ENCODE measurements around the gene NEAT1. TPM values are rescaled to one million over a fixed set of nuclear protein-coding genes. Genes with fewer than 3 reads are reported as not detected.
A peak's percentile ranks its signal among the peaks of the same experiment; 100 is the strongest.

Gene NEAT1
- total RNA-seq, 1 experiment from 2014 or later = 564 TPM

- RAD21 ChIA-PET (ENCODE audit: low non-redundant PET in 1 of 2, low total read pairs in 2 of 2, uncharacterized antibody in 2 of 2, unreplicated experiment in 2 of 2) = no interaction called here
- H3K9ac ChIP-seq (ENCODE audit: low read length) = peak overlapping the region; percentile 9; the same call in 1 of the 2 replicates
- BruUV-seq (replicated peaks) = no TSS peak
- TF ChIP-seq REST (IDR thresholded peaks at IDR 0.05; ENCODE audit: low read depth) (no peak), ZBTB33 (IDR thresholded peaks at IDR 0.05; ENCODE audit: extremely low read depth, insufficient replicate concordance, low read length) (no peak), JUND (IDR thresholded peaks at IDR 0.05) (no peak), ZNF274 (IDR thresholded peaks at IDR 0.05; ENCODE audit: low read depth, low read length) (no peak), CTCF (IDR thresholded peaks at IDR 0.05 in 2 of 3, conservative IDR thresholded peaks at IDR 0.05 in 1 of 3; ENCODE audit: borderline replicate concordance in 1 of 3, insufficient read depth in 1 of 3, low read depth in 2 of 3, low read length in 2 of 3) (no peak), EZH2phosphoT487 (IDR thresholded peaks at IDR 0.05; ENCODE audit: borderline replicate concordance) (no peak), EZH2 (IDR thresholded peaks at IDR 0.05) (no peak), ATF3 (IDR thresholded peaks at IDR 0.05) (no peak), FOSL1 (IDR thresholded peaks at IDR 0.05; ENCODE audit: low read depth) (no peak), ZFX (IDR thresholded peaks at IDR 0.05) (no peak), POLR2AphosphoS5 (IDR thresholded peaks at IDR 0.05; ENCODE audit: low read depth, low read length) (no peak), MAX (IDR thresholded peaks at IDR 0.05) (no peak), EGR1 (IDR thresholded peaks at IDR 0.05; ENCODE audit: low read depth) (no peak)
- peak overlapping the region; percentile 40 for H3K4me2 ChIP-seq (ENCODE audit: low read length)
- H3K4me1 ChIP-seq (ENCODE audit: control insufficient read depth in 1 of 2, insufficient read depth in 2 of 2, low read length in 2 of 2) = peaks cover 77 to 83% of the 10 kb centered on the region in 2 experiments
- H3K4me3 ChIP-seq (replicated peaks in 1 of 2; ENCODE audit: low read depth in 1 of 2, low read length in 2 of 2) = no peak overlapping the region
- H3K9me2 ChIP-seq (ENCODE audit: insufficient read depth) = no peaks in the 10 kb centered on the region
- ATAC-seq = no peak
- CTCF ChIA-PET = interaction anchor here (0.9 to 1.2 kb wide), 2 partner anchors 11 to 15 kb away, joined by 4 to 6 read pairs; no protein-coding TSS in a partner anchor
- H3K27ac ChIP-seq (ENCODE audit: low read depth, low read length) = peak overlapping the region; percentile 66
- no peak overlapping the region for H2AFZ ChIP-seq (ENCODE audit: low read depth, low read length, poor library complexity, severe bottlenecking)
- H3K79me2 ChIP-seq (ENCODE audit: insufficient read depth, low read length) = no peaks in the 10 kb centered on the region
- H3K36me3 ChIP-seq (ENCODE audit: control insufficient read depth in 1 of 2, insufficient read depth in 2 of 2, low read length in 2 of 2) = no peaks in the 10 kb centered on the region
- intact Hi-C loops (cut with micrococcal nuclease) = no loop called here
- no peaks in the 10 kb centered on the region for H4K20me1 ChIP-seq (ENCODE audit: insufficient read depth)
- POLR2A ChIA-PET = interaction anchor here (1.0 to 15.6 kb wide), 4 partner anchors 11 to 66 kb away, joined by 4 to 1499 read pairs (median 290); partner anchors contain the start of gene MALAT1
- no peak for DNase-seq (ENCODE audit: low read depth, low spot score)
- no peaks in the 10 kb centered on the region for H3K9me3 ChIP-seq (ENCODE audit: control insufficient read depth in 1 of 2, insufficient read depth in 1 of 2, low read depth in 1 of 2, low read length in 2 of 2)
- H3K27me3 ChIP-seq (ENCODE audit: insufficient read depth, low read length) = no peaks in the 10 kb centered on the region
Observed at GRCh38 chr11:65482306-65482850, 59.8 kb downstream of the NEAT1 start.
